Panc1 (cell line): Measurements from ENCODE around the gene SERPINB10. TPM values are rescaled to one million over a fixed set of nuclear protein-coding genes. Genes with fewer than 3 reads are reported as not detected.

ENCODE experiments used
- ATAC-seq: fragments of 200-7000 bp; cut with Tn5 transposase; 2 replicates; pipeline ENCODE4 v1.9.1; 2020; ENCODE audit warnings: mild to moderate bottlenecking, moderate library complexity
- BruUV-seq: library from RNA; stranded (reverse); fragments of 400-500 nt; replicated peaks from 2 replicates; lab custom pipeline; 2021; lab: Mats Ljungman, UMichigan
- CTCF ChIA-PET: fragments of 300-600 bp; sonication (Branson Sonifier 250); formaldehyde crosslinking; loops from one replicate; lab custom pipeline; 2022; ENCODE audit warnings: antibody characterized with exemption; lab: Charles Lee
- POLR2A ChIA-PET: fragments of 300-600 bp; sonication (Branson Sonifier 250); formaldehyde crosslinking; loops from one replicate; lab custom pipeline; 2022; ENCODE audit warnings: antibody characterized with exemption; lab: Charles Lee
- DNase-seq: peaks from one replicate; pipeline ENCODE4 v3.0.0-alpha.2; 2010; ENCODE audit warnings: low read depth, low spot score
- H3K27ac ChIP-seq: 2 replicates; pipeline ENCODE4 v1.5.1; 2011; ENCODE audit warnings: mild to moderate bottlenecking, low read length, inconsistent platforms
- H3K27me3 ChIP-seq: fragments of 200-500 bp; sonication (Bioruptor generic); 2 replicates; pipeline ENCODE4 v1.6.0; 2014; ENCODE audit warnings: low read length, inconsistent platforms; ENCODE audit not compliant: control insufficient read depth, insufficient read depth
- H3K36me3 ChIP-seq: fragments of 200-500 bp; sonication (Bioruptor generic); 2 replicates; pipeline ENCODE4 v1.5.1; 2014; ENCODE audit warnings: inconsistent platforms, mild to moderate bottlenecking, low read length, moderate library complexity; ENCODE audit not compliant: control insufficient read depth, insufficient read depth
- H3K4me1 ChIP-seq: 2 replicates; pipeline ENCODE4 v1.5.1; 2011; ENCODE audit warnings: inconsistent platforms, mild to moderate bottlenecking, low read length, moderate library complexity; ENCODE audit not compliant: control insufficient read depth, insufficient read depth
- H3K4me3 ChIP-seq, 2 experiments: 2 replicates each; pipeline ENCODE4 v1.5.1; 2011 to 2012; ENCODE audit warnings: low read depth in 2 of 2, low read length in 2 of 2, mild to moderate bottlenecking in 2 of 2, inconsistent platforms in 1 of 2, moderate library complexity in 1 of 2
- H3K9me3 ChIP-seq: fragments of 200-500 bp; sonication (Bioruptor generic); 2 replicates; pipeline ENCODE4 v1.5.1; 2014; ENCODE audit warnings: low read depth, mild to moderate bottlenecking, inconsistent platforms, low read length, moderate library complexity; ENCODE audit not compliant: control insufficient read depth, insufficient read depth
- CTCF ChIP-seq: fragments of 450-650 bp; IDR thresholded peaks from 2 replicates; pipeline ENCODE4 v1.5.1; 2017; ENCODE audit warnings: mild to moderate bottlenecking
- POLR2AphosphoS5 ChIP-seq: IDR thresholded peaks from 2 replicates; pipeline ENCODE4 v1.6.1; 2012; ENCODE audit warnings: mild to moderate bottlenecking, low read depth, low read length, moderate library complexity
- REST ChIP-seq, 2 experiments: IDR thresholded peaks; 2 replicates each; pipeline ENCODE4 v1.6.1; 2011 to 2012; ENCODE audit warnings: low read depth in 2 of 2, control low read depth in 1 of 2, low read length in 1 of 2, mild to moderate bottlenecking in 1 of 2, moderate library complexity in 1 of 2; ENCODE audit not compliant: insufficient read depth in 1 of 2
- SIN3A ChIP-seq: IDR thresholded peaks from 2 replicates; pipeline ENCODE4 v1.6.1; 2012; ENCODE audit warnings: low read depth, mild to moderate bottlenecking, low read length, moderate library complexity, borderline replicate concordance; ENCODE audit not compliant: insufficient read depth
- TCF7L2 ChIP-seq: IDR thresholded peaks from 2 replicates; pipeline ENCODE4 v1.6.1; 2011; ENCODE audit warnings: mild to moderate bottlenecking, low read depth, low read length, inconsistent platforms
- in situ Hi-C: cut with HindIII; loops from 2 replicates; pipeline ENCODE4 v1.10.0; 2016; ENCODE audit warnings: low sequenced_read_pairs, low pct_unique_long_range_greater_than_20kb
- intact Hi-C: fragments of 100-400 bp; cut with micrococcal nuclease; formaldehyde crosslinking; loops from one replicate; pipeline ENCODE4 v1.10.0; 2022; ENCODE audit not compliant: unreplicated experiment
- total RNA-seq: library from RNA; stranded (reverse); gene quantifications from one replicate; pipeline ENCODE4 v1.2.1, GENCODE V29; 2021; ENCODE audit not compliant: unreplicated experiment

The SERPINB10 gene
- total RNA-seq, 1 experiment from 2014 or later, result not detected

DNA sequence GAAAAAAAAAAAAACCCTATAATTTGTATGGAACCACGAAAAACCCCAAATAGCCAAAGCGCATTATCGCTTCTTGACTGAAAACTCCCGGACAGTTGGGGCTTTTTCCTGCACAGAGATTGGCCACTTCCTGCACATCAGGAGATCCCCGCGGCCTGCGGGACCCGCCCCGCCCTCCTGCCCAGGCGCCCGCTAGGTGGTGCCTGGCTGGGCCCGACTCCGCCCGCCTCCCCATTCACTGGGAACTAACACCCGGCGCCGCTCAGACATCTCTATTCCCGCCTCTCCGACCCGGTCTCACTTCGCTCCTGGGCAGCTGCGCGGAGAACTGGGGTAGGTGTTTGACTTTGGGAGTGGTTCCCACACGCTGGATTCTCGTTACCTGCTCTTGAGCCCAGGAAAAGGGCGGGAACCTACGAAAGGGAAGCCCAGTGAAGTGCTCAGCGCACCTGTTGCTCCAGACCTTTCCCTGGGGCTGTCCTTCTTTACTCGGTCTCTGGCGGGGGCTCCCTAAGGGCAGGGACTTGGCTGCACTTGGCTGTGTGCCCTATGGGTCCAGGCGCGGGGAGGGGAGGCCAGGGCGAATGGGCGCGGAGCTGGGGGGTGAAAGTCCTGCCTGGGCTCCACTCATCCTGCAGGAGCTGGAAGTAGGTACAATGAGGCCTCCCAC is 41.4 kb downstream of the SERPINB10 start, which contains the start of gene HMSD:
Gene HMSD, plus strand, starts transcription at position 234 of the 670 bp plus-strand sequence. CDS start 4,155 bp downstream, outside the sequence.
- Histone ChIP-seq H3K27ac (no peak within 1 kb of the TSS), H3K4me3 (peak within 1 kb of the TSS; percentile 45 to 64), H3K9me3 (no peaks in the 10 kb centered on the region), H3K36me3 (no peaks in the 10 kb centered on the region), H3K4me1 (no peaks in the 10 kb centered on the region), H3K27me3 (no peaks in the 10 kb centered on the region)
- in situ Hi-C loops (no loop called here), intact Hi-C loops (no loop called here)
- TF ChIP-seq TCF7L2 (no peak), CTCF (peak; percentile 59)
- CTCF ChIA-PET, result no interaction called here
- DNase-seq (no peak), ATAC-seq (peak; percentile 100)
- POLR2A ChIA-PET, result no interaction called here
- BruUV-seq, result no TSS peak

GRCh38 chr18:63951302-63951705 is 43.5 kb downstream of the SERPINB10 start:
- in situ Hi-C loops (no loop called here), intact Hi-C loops (no loop called here)
- Histone ChIP-seq H3K36me3 (no peaks in the 10 kb centered on the region), H3K27ac (no peak overlapping the region), H3K4me1 (no peaks in the 10 kb centered on the region), H3K9me3 (no peaks in the 10 kb centered on the region), H3K27me3 (no peaks in the 10 kb centered on the region), H3K4me3 (no peak overlapping the region)
- DNase-seq (no peak), ATAC-seq (no peak)
- ChIA-PET POLR2A (no interaction called here), CTCF (no interaction called here)
- TF ChIP-seq REST (IDR thresholded peaks at IDR 0.05; ENCODE audit: insufficient read depth in 1 of 2, low read depth in 2 of 2, low read length in 1 of 2) (no peak), POLR2AphosphoS5 (no peak), SIN3A (no peak), CTCF (no peak; the same call in 1 of the 2 replicates), TCF7L2 (no peak)
- BruUV-seq, result no TSS peak
